Measurements from ENCODE around the gene AGAP2. TPM values are rescaled to one million over a fixed set of nuclear protein-coding genes. Genes with fewer than 3 reads are reported as not detected.
"Not testable (repeated sequence)": the region's sequence is repeated elsewhere in the genome, so short reads cannot be mapped to it uniquely, and the experiment has no call there.

Gene AGAP2
- total RNA-seq, 4 donors from 2014 or later: 0.45 to 1.4 (median 1.3) TPM

DNA sequence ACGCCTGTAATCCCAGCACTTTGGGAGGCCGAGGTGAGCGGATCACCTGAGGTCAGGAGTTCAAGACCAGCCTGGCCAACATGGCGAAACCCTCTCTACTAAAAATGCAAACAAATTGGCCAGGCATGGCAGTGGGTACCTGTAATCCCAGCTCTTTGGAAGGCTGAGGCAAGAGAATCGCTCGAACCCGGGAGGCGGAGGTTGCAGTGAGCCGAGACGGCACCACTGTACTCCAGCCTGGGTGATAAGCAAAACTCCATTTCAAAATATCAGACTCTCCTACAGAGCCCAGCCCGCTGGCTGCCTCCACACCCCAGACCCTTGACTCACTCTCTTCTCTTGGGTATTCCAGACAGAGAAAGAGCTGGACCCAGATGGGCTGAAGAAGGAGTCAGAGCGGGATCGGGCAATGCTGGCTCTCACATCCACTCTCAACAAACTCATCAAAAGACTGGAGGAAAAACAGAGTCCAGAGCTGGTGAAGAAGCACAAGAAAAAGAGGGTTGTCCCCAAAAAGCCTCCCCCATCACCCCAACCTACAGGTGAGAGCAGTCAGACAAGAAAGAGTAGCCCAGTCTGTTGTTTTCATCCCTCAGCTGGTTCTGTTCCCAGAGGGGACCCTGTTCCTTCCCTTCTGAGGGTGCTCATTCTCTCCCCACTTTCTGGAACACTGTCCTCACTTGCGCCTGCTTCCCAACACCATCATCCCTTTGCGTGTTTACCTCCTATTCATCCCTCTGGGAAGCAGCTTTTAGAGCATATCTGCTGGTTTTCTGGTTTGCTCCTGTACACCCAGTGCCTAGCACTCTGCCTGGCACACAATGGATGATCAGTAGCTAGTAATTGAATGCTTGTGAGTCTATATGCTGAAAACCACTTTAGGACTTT, 19.7 kb downstream of the AGAP2 start:
- 96% methylated on average over 15 of the region's 15 CpGs for WGBS
- no peak for DNase-seq (ENCODE audit: low spot score in 2 of 2)
- TF ChIP-seq POLR2A (IDR thresholded peaks at IDR 0.05) (no peak), EP300 (IDR thresholded peaks at IDR 0.05) (no peak), POLR2AphosphoS5 (IDR thresholded peaks at IDR 0.05) (no peak)
- TF ChIP-seq, protein P1, sequence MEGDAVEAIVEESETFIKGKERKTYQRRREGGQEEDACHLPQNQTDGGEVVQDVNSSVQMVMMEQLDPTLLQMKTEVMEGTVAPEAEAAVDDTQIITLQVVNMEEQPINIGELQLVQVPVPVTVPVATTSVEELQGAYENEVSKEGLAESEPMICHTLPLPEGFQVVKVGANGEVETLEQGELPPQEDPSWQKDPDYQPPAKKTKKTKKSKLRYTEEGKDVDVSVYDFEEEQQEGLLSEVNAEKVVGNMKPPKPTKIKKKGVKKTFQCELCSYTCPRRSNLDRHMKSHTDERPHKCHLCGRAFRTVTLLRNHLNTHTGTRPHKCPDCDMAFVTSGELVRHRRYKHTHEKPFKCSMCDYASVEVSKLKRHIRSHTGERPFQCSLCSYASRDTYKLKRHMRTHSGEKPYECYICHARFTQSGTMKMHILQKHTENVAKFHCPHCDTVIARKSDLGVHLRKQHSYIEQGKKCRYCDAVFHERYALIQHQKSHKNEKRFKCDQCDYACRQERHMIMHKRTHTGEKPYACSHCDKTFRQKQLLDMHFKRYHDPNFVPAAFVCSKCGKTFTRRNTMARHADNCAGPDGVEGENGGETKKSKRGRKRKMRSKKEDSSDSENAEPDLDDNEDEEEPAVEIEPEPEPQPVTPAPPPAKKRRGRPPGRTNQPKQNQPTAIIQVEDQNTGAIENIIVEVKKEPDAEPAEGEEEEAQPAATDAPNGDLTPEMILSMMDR (IDR thresholded peaks at IDR 0.05): no peak
- Histone ChIP-seq H3K4me1 (no peaks in the 10 kb centered on the region), H3K4me3 (no peak overlapping the region), H3K36me3 (peaks cover 81% of the 10 kb centered on the region), H3K27ac (no peak overlapping the region), H3K9me3 (no peaks in the 10 kb centered on the region), H3K27me3 (no peaks in the 10 kb centered on the region)

DNA sequence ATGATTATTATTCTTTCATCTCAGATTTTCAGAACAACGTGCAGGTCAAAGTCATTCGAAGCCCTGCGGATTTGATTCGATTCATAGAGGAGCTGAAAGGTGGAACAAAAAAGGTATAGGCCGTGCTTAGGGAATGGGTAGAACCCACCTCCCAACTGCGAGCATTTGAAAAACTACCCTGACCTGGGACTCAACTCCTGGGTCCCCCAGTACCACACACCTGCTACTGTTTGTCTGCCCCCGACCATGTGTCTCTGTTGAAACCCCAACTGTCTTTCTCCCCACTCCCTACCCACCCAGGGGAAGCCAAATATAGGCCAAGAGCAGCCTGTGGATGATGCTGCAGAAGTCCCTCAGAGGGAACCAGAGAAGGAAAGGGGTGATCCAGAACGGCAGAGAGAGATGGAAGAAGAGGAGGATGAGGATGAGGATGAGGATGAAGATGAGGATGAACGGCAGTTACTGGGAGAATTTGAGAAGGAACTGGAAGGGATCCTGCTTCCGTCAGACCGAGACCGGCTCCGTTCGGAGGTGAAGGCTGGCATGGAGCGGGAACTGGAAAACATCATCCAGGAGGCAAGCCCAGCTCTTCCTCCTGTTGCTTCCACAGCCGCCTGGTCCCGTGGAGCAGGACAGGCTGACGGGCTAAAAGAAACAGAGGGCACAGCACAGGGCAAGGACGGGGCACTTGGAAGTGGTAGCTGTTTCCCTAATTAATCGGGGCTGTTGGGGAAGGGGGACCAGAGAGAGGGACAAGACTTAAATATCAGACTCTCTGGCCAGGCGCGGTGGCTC, 20.5 kb downstream of the AGAP2 start:
- no peak overlapping the region for H3K27ac ChIP-seq
- peaks cover 84% of the 10 kb centered on the region for H3K36me3 ChIP-seq
- H3K4me3 ChIP-seq: no peak overlapping the region
- no peaks in the 10 kb centered on the region for H3K4me1 ChIP-seq
- H3K9me3 ChIP-seq: no peaks in the 10 kb centered on the region
- WGBS: 95% methylated on average over 22 of the region's 22 CpGs
- TF ChIP-seq POLR2A (IDR thresholded peaks at IDR 0.05) (no peak), EP300 (IDR thresholded peaks at IDR 0.05) (no peak), POLR2AphosphoS5 (IDR thresholded peaks at IDR 0.05) (no peak)
- TF ChIP-seq, protein P1 (IDR thresholded peaks at IDR 0.05): no peak
- H3K27me3 ChIP-seq: no peaks in the 10 kb centered on the region
- DNase-seq (ENCODE audit: low spot score in 2 of 2): no peak

DNA sequence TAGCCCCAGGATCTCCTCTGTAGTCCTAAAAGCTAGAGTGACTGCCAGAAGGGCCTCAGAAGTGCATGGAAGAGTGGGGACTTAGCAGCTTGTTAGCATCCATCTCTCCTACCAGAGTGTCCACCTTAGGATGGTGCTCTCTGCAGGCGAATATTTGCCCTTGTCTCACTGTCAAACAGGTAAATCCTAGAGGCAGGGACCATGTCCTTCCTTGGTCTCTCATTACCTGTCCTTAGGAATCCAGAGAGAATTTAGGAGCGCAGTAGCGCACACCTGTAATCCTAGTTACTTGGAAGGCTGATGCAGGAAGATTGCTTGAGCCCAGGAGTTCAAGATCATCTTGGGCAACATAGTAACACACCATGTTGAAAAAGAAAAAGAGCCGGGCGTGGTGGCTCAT, 21.4 kb downstream of the AGAP2 start:
- no peaks in the 10 kb centered on the region for H3K4me1 ChIP-seq
- peaks cover 83% of the 10 kb centered on the region for H3K36me3 ChIP-seq
- H3K9me3 ChIP-seq: no peaks in the 10 kb centered on the region
- H3K27ac ChIP-seq: no peak overlapping the region
- H3K27me3 ChIP-seq: no peaks in the 10 kb centered on the region
- no peak for DNase-seq (ENCODE audit: low spot score in 2 of 2)
- no peak overlapping the region for H3K4me3 ChIP-seq
- TF ChIP-seq EP300 (IDR thresholded peaks at IDR 0.05) (no peak), POLR2A (IDR thresholded peaks at IDR 0.05) (no peak), POLR2AphosphoS5 (IDR thresholded peaks at IDR 0.05) (no peak)
- TF ChIP-seq, protein P1 (IDR thresholded peaks at IDR 0.05): no peak
- 93% methylated on average over 5 of the region's 5 CpGs for WGBS

DNA sequence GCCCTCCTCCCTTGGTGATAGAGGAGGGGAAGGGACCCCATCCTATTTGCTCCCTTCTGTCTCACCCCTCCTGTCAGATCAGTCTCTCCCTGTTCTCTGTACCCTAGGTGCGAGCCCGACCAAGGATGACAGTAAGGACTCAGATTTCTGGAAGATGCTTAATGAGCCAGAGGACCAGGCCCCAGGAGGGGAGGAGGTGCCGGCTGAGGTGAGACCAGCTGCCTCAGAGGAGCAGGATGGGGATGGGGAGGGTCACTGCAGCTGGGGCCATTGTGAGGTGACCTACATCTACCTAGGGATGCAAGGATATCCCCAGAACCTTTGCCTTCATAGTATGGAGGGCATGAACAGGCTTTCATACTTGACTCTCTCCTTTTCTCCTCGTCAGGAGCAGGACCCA, 22.2 kb downstream of the AGAP2 start:
- 87% methylated on average over 4 of the region's 4 CpGs for WGBS
- Histone ChIP-seq H3K4me1 (no peaks in the 10 kb centered on the region), H3K36me3 (peaks cover 83% of the 10 kb centered on the region), H3K9me3 (no peaks in the 10 kb centered on the region), H3K27ac (no peak overlapping the region), H3K27me3 (no peaks in the 10 kb centered on the region), H3K4me3 (no peak overlapping the region)
- TF ChIP-seq POLR2A (IDR thresholded peaks at IDR 0.05) (no peak), POLR2AphosphoS5 (IDR thresholded peaks at IDR 0.05) (no peak), EP300 (IDR thresholded peaks at IDR 0.05) (no peak)
- TF ChIP-seq, protein P1 (IDR thresholded peaks at IDR 0.05): no peak
- DNase-seq (ENCODE audit: low spot score in 2 of 2): no peak

DNA sequence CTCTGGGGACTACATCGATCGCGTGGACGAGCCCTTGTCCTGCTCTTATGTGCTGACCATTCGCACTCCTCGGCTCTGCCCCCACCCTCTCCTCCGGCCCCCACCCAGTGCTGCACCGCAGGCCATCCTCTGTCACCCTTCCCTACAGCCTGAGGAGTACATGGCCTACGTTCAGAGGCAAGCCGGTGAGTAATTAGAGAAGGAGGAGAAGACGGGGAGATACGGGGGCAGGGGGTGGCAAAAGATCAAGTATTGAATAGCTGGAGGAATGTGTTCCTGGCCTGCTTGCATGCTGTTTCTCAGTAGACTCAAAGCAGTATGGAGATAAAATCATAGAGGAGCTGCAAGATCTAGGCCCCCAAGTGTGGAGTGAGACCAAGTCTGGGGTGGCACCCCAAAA, 22.8 kb downstream of the AGAP2 start:
- Histone ChIP-seq H3K36me3 (peaks cover 78% of the 10 kb centered on the region), H3K4me3 (no peak overlapping the region), H3K27me3 (no peaks in the 10 kb centered on the region), H3K27ac (no peak overlapping the region), H3K9me3 (no peaks in the 10 kb centered on the region), H3K4me1 (no peaks in the 10 kb centered on the region)
- no peak for DNase-seq (ENCODE audit: low spot score in 2 of 2)
- no peak for TF ChIP-seq POLR2AphosphoS5 (IDR thresholded peaks at IDR 0.05)
- TF ChIP-seq, protein P1 (IDR thresholded peaks at IDR 0.05): no peak
- no peak for TF ChIP-seq EP300 (IDR thresholded peaks at IDR 0.05)
- TF ChIP-seq POLR2A (IDR thresholded peaks at IDR 0.05): no peak
- WGBS: 95% methylated on average over 12 of the region's 12 CpGs

DNA sequence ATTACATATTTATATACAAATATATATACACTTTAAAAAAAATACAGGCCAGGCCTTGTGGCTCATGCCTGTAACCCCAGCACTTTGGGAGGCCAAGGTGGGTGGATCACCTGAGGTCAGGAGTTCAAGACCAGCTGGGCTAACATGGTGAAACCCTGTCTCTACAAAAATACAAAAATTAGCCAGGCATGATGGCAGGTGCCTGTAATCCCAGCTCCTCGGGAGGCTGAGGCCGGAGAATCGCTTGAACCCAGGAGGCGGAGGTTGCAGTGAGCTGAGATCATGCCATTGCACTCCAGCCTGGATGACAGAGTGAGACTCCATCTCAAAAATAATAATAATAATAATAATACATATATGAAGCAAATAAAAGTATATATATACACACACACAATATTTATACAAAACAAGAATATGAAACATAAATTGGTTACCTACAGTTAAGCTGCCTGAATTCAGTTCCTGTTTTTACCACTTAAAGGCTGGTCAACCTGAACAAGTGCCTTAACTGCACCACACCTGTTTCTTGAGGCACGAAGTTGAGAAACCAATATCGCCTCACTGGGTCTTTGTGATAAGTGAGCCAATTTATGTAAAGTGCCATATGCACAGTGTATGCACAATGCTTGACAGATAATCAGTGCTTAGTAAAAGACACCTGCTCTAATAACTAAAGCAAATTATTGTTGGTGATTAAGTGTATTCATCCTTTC, 23.4 kb downstream of the AGAP2 start:
- H3K9me3 ChIP-seq; H3K4me3 ChIP-seq; H3K27ac ChIP-seq; H3K4me1 ChIP-seq; DNase-seq (ENCODE audit: low spot score in 2 of 2); H3K27me3 ChIP-seq: not testable (repeated sequence)
- 96% methylated on average over 6 of the region's 6 CpGs for WGBS
- H3K36me3 ChIP-seq: peaks cover 72% of the 10 kb centered on the region
